Upper lobe of right lung (tissue), 1 donor: ENCODE data around the gene FBXW11. TPM values are rescaled to one million over a fixed set of nuclear protein-coding genes. Genes with fewer than 3 reads are reported as not detected.

Experiments
- ATAC-seq: fragments of 200-7000 bp; cut with Tn5 transposase; one replicate; pipeline ENCODE4 v1.9.1; 2020; ENCODE audit warnings: mild to moderate bottlenecking, moderate library complexity
- DNase-seq: peaks from one replicate; pipeline ENCODE4 v3.0.0-alpha.2; 2020
- H3K27ac ChIP-seq: fragments of 200-600 bp; one replicate; pipeline ENCODE4 v1.8.0; 2022
- H3K27me3 ChIP-seq: fragments of 200-600 bp; one replicate; pipeline ENCODE4 v1.8.0; 2022; ENCODE audit warnings: mild to moderate bottlenecking
- H3K36me3 ChIP-seq: fragments of 200-600 bp; one replicate; pipeline ENCODE4 v1.8.0; 2022
- H3K4me1 ChIP-seq: fragments of 200-600 bp; one replicate; pipeline ENCODE4 v1.8.0; 2022
- H3K4me3 ChIP-seq: fragments of 200-600 bp; one replicate; pipeline ENCODE4 v1.8.0; 2022; ENCODE audit warnings: mild to moderate bottlenecking
- H3K9me3 ChIP-seq: fragments of 200-600 bp; one replicate; pipeline ENCODE4 v1.8.0; 2022
- CTCF ChIP-seq: fragments of 200-600 bp; IDR thresholded peaks from one replicate; pipeline ENCODE4 v1.8.0; 2022; ENCODE audit warnings: antibody characterized with exemption
- intact Hi-C: fragments of 100-400 bp; cut with DNase I; formaldehyde crosslinking; loops from one replicate; pipeline ENCODE4 v1.11.0; 2022
- total RNA-seq: library from RNA; stranded (reverse); fragmentation: NEBNext Ultra II Directional; extraction: Animal tissue kit (Norgen Biotek cat#: 25700); gene quantifications from one replicate; pipeline ENCODE4 v1.2.1, GENCODE V29; 2021
- donor health status: DM: no; HTN: yes; CAD: no; lungs with severe emphysema.

FBXW11 gene
- total RNA-seq, 1 donor from 2014 or later = 61.8 TPM

- no peak overlapping the region for H3K27ac ChIP-seq
- H3K9me3 ChIP-seq = no peaks in the 10 kb centered on the region
- intact Hi-C loops = no loop called here
- no peak for TF ChIP-seq CTCF
- no peak for ATAC-seq
- no peaks in the 10 kb centered on the region for H3K36me3 ChIP-seq
- H3K4me3 ChIP-seq = no peak overlapping the region
- no peaks in the 10 kb centered on the region for H3K4me1 ChIP-seq
- DNase-seq = no peak
- no peaks in the 10 kb centered on the region for H3K27me3 ChIP-seq
Observed at GRCh38 chr5:171849585-171850323, 156.7 kb downstream of the FBXW11 start.

GRCh38 chr5:171848911-171849520 lies 157.4 kb downstream of the FBXW11 start:
- intact Hi-C loops = no loop called here
- Histone ChIP-seq H3K4me3 (no peak overlapping the region), H3K27me3 (no peaks in the 10 kb centered on the region), H3K36me3 (no peaks in the 10 kb centered on the region), H3K9me3 (no peaks in the 10 kb centered on the region), H3K4me1 (no peaks in the 10 kb centered on the region), H3K27ac (no peak overlapping the region)
- DNase-seq (no peak), ATAC-seq (no peak)
- TF ChIP-seq CTCF = no peak

GRCh38 chr5:171848486-171848885 lies 158.0 kb downstream of the FBXW11 start:
- DNase-seq = no peak
- Histone ChIP-seq H3K4me3 (no peak overlapping the region), H3K36me3 (no peaks in the 10 kb centered on the region), H3K27ac (no peak overlapping the region), H3K4me1 (no peaks in the 10 kb centered on the region), H3K9me3 (no peaks in the 10 kb centered on the region), H3K27me3 (no peaks in the 10 kb centered on the region)
- no peak for TF ChIP-seq CTCF
- ATAC-seq = no peak
- intact Hi-C loops = no loop called here

- intact Hi-C loops = no loop called here
- no peaks in the 10 kb centered on the region for H3K27me3 ChIP-seq
- H3K9me3 ChIP-seq = no peaks in the 10 kb centered on the region
- H3K4me1 ChIP-seq = no peaks in the 10 kb centered on the region
- no peaks in the 10 kb centered on the region for H3K36me3 ChIP-seq
- no peak overlapping the region for H3K4me3 ChIP-seq
- no peak overlapping the region for H3K27ac ChIP-seq
- no peak for TF ChIP-seq CTCF
- ATAC-seq = no peak
- DNase-seq = no peak
Observed at GRCh38 chr5:171848006-171848405, 158.4 kb downstream of the FBXW11 start.

- intact Hi-C loops = no loop called here
- no peaks in the 10 kb centered on the region for H3K36me3 ChIP-seq
- H3K4me3 ChIP-seq = no peak overlapping the region
- H3K27ac ChIP-seq = no peak overlapping the region
- ATAC-seq = no peak
- no peaks in the 10 kb centered on the region for H3K9me3 ChIP-seq
- no peak for TF ChIP-seq CTCF
- H3K4me1 ChIP-seq = peaks cover 8% of the 10 kb centered on the region
- no peak for DNase-seq
- H3K27me3 ChIP-seq = no peaks in the 10 kb centered on the region
Observed at GRCh38 chr5:171847026-171847425, 159.4 kb downstream of the FBXW11 start.
